NCI-H1436 (cell line): ENCODE results near the gene PAPSS2.

ENCODE experiments used
- DNase-seq: peaks from one replicate; lab custom pipeline; 2025; lab: John Stamatoyannopoulos, UW

PAPSS2 gene

GRCh38 chr10:87750001-87750671 lies 90.5 kb downstream of the PAPSS2 start:
- DNase-seq: no peak

- DNase-seq: no peak
These were observed 91.1 kb downstream of the PAPSS2 start for GRCh38 chr10:87750817-87751216.

GRCh38 chr10:87751274-87751673 lies 91.6 kb downstream of the PAPSS2 start:
- DNase-seq: no peak

- DNase-seq: no peak
These were observed 92.9 kb downstream of the PAPSS2 start for GRCh38 chr10:87752566-87752965.

GRCh38 chr10:87753995-87754866 lies 94.6 kb downstream of the PAPSS2 start:
- no peak for DNase-seq

- DNase-seq: no peak
These were observed 98.0 kb downstream of the PAPSS2 start for GRCh38 chr10:87757685-87758084.

- DNase-seq: no peak
These were observed 99.9 kb downstream of the PAPSS2 start for GRCh38 chr10:87759551-87759950.

- DNase-seq: no peak
These were observed 100.7 kb downstream of the PAPSS2 start for GRCh38 chr10:87760195-87760905.

- no peak for DNase-seq
These were observed 101.5 kb downstream of the PAPSS2 start for GRCh38 chr10:87761153-87761552.

GRCh38 chr10:87761892-87762291 lies 102.2 kb downstream of the PAPSS2 start:
- no peak for DNase-seq

- no peak for DNase-seq
These were observed 103.6 kb downstream of the PAPSS2 start for GRCh38 chr10:87763086-87763861.

- no peak for DNase-seq
These were observed 104.6 kb downstream of the PAPSS2 start for GRCh38 chr10:87764072-87764934.

- DNase-seq: no peak
These were observed 106.1 kb downstream of the PAPSS2 start for GRCh38 chr10:87765666-87766376.

GRCh38 chr10:87767253-87767652 lies 107.6 kb downstream of the PAPSS2 start:
- DNase-seq: no peak

- no peak for DNase-seq
These were observed 112.3 kb downstream of the PAPSS2 start for GRCh38 chr10:87771871-87772500.

- no peak for DNase-seq
These were observed 116.1 kb downstream of the PAPSS2 start for GRCh38 chr10:87775766-87776165.

- DNase-seq: no peak
These were observed 116.7 kb downstream of the PAPSS2 start for GRCh38 chr10:87776328-87776727.

GRCh38 chr10:87781545-87781944 lies 121.9 kb downstream of the PAPSS2 start:
- DNase-seq: no peak

GRCh38 chr10:87782721-87783120 lies 123.0 kb downstream of the PAPSS2 start:
- DNase-seq: no peak

- no peak for DNase-seq
These were observed 126.7 kb downstream of the PAPSS2 start for GRCh38 chr10:87786421-87786820.
